Loucy (cell line): ENCODE data around the gene PLA2G12A.

ENCODE experiments used
- H2AFZ ChIP-seq: fragments of 200-600 bp; sonication (generic); 2 replicates; pipeline ENCODE4 v1.6.0; 2016; ENCODE audit warnings: antibody characterized with exemption, mild to moderate bottlenecking, low read length, moderate library complexity
- H3F3A ChIP-seq: fragments of 200-600 bp; 2 replicates; pipeline ENCODE4 v1.6.0; 2016; ENCODE audit warnings: antibody characterized with exemption, low read depth, mild to moderate bottlenecking
- H3K27me3 ChIP-seq: fragments of 200-600 bp; sonication (generic); 2 replicates; pipeline ENCODE4 v1.6.1; 2014; ENCODE audit warnings: low read length, mild to moderate bottlenecking; ENCODE audit not compliant: insufficient read depth, poor library complexity, severe bottlenecking
- H3K36me3 ChIP-seq: fragments of 200-600 bp; sonication (generic); 2 replicates; pipeline ENCODE4 v1.6.1; 2016; ENCODE audit warnings: low read length; ENCODE audit not compliant: insufficient read depth
- H3K4me1 ChIP-seq: fragments of 200-600 bp; sonication (generic); 2 replicates; pipeline ENCODE4 v1.5.1; 2014; ENCODE audit warnings: low read length, mild to moderate bottlenecking; ENCODE audit not compliant: insufficient read depth, poor library complexity, severe bottlenecking
- H3K4me2 ChIP-seq: fragments of 200-600 bp; sonication (generic); 2 replicates; pipeline ENCODE4 v1.6.0; 2014; ENCODE audit warnings: antibody characterized with exemption, low read length, low read depth, mild to moderate bottlenecking; ENCODE audit not compliant: poor library complexity, severe bottlenecking
- H3K4me3 ChIP-seq: fragments of 200-600 bp; sonication (generic); 2 replicates; pipeline ENCODE4 v1.5.1; 2014; ENCODE audit warnings: low read length, mild to moderate bottlenecking, mixed read lengths; ENCODE audit not compliant: poor library complexity, severe bottlenecking
- H3K79me2 ChIP-seq: fragments of 200-600 bp; sonication (generic); 2 replicates; pipeline ENCODE4 v1.6.1; 2014; ENCODE audit warnings: low read length; ENCODE audit not compliant: insufficient read depth
- H3K9ac ChIP-seq: fragments of 200-600 bp; sonication (generic); 2 replicates; pipeline ENCODE4 v1.6.0; 2014; ENCODE audit warnings: mild to moderate bottlenecking, low read depth, low read length, moderate library complexity; ENCODE audit not compliant: poor library complexity, severe bottlenecking
- H3K9me2 ChIP-seq: fragments of 200-600 bp; sonication (generic); replicated peaks from 2 replicates; pipeline ENCODE4 v1.6.1; 2016; ENCODE audit warnings: low read depth, low read length, mixed read lengths
- H3K9me3 ChIP-seq: fragments of 200-600 bp; sonication (generic); 2 replicates; pipeline ENCODE4 v1.6.1; 2014; ENCODE audit warnings: mild to moderate bottlenecking, antibody characterized with exemption, low read length, low read depth; ENCODE audit not compliant: insufficient read depth
- H4K20me1 ChIP-seq: fragments of 200-600 bp; sonication (generic); 2 replicates; pipeline ENCODE4 v1.6.0; 2014; ENCODE audit warnings: antibody characterized with exemption, low read length, mild to moderate bottlenecking; ENCODE audit not compliant: insufficient read depth, poor library complexity, severe bottlenecking
- CTCF ChIP-seq: fragments of 200-600 bp; sonication (generic); conservative IDR thresholded peaks from 2 replicates; pipeline ENCODE4 v1.5.1; 2014; ENCODE audit warnings: mild to moderate bottlenecking, antibody characterized with exemption, low read length
- EZH2phosphoT487 ChIP-seq: fragments of 200-600 bp; IDR thresholded peaks from 2 replicates; pipeline ENCODE4 v1.6.1; 2018; ENCODE audit warnings: antibody characterized with exemption, mild to moderate bottlenecking, moderate library complexity, borderline replicate concordance

The PLA2G12A gene

GRCh38 chr4:109752525-109752924, 22.7 kb upstream of the PLA2G12A start:
- H3K9me3 ChIP-seq, result no peaks in the 10 kb centered on the region
- H3K27me3 ChIP-seq, result no peaks in the 10 kb centered on the region
- no peaks in the 10 kb centered on the region for H3K9me2 ChIP-seq
- H3K79me2 ChIP-seq, result no peaks in the 10 kb centered on the region
- H4K20me1 ChIP-seq, result no peaks in the 10 kb centered on the region
- no peak overlapping the region for H3K4me3 ChIP-seq
- no peak for TF ChIP-seq CTCF
- TF ChIP-seq EZH2phosphoT487, result no peak
- H3F3A ChIP-seq, result no peaks in the 10 kb centered on the region
- H3K4me2 ChIP-seq, result no peak overlapping the region
- no peak overlapping the region; the same call in 1 of the 2 replicates for H2AFZ ChIP-seq
- H3K36me3 ChIP-seq, result no peaks in the 10 kb centered on the region
- no peaks in the 10 kb centered on the region for H3K4me1 ChIP-seq
- H3K9ac ChIP-seq, result no peak overlapping the region

GRCh38 chr4:109751852-109752251, 22.0 kb upstream of the PLA2G12A start:
- no peaks in the 10 kb centered on the region for H3K9me3 ChIP-seq
- H3K4me3 ChIP-seq, result no peak overlapping the region
- H3K9ac ChIP-seq, result no peak overlapping the region
- H2AFZ ChIP-seq, result no peak overlapping the region
- no peaks in the 10 kb centered on the region for H3K36me3 ChIP-seq
- H3F3A ChIP-seq, result no peaks in the 10 kb centered on the region
- no peak for TF ChIP-seq EZH2phosphoT487
- TF ChIP-seq CTCF, result no peak
- no peaks in the 10 kb centered on the region for H3K4me1 ChIP-seq
- H4K20me1 ChIP-seq, result no peaks in the 10 kb centered on the region
- no peaks in the 10 kb centered on the region for H3K9me2 ChIP-seq
- H3K4me2 ChIP-seq, result no peak overlapping the region
- no peaks in the 10 kb centered on the region for H3K27me3 ChIP-seq
- no peaks in the 10 kb centered on the region for H3K79me2 ChIP-seq

GRCh38 chr4:109750652-109751244, 20.9 kb upstream of the PLA2G12A start:
- Histone ChIP-seq H3K9me2 (no peaks in the 10 kb centered on the region), H3K4me2 (no peak overlapping the region), H3F3A (no peaks in the 10 kb centered on the region), H3K9ac (no peak overlapping the region), H3K4me3 (no peak overlapping the region), H4K20me1 (no peaks in the 10 kb centered on the region), H3K4me1 (no peaks in the 10 kb centered on the region), H3K9me3 (no peaks in the 10 kb centered on the region), H3K36me3 (no peaks in the 10 kb centered on the region), H2AFZ (peak overlapping the region; percentile 20; the same call in 1 of the 2 replicates), H3K27me3 (no peaks in the 10 kb centered on the region), H3K79me2 (no peaks in the 10 kb centered on the region)
- TF ChIP-seq EZH2phosphoT487 (no peak), CTCF (no peak)
